ENCODE data around the gene CDKAL1.

DNA sequence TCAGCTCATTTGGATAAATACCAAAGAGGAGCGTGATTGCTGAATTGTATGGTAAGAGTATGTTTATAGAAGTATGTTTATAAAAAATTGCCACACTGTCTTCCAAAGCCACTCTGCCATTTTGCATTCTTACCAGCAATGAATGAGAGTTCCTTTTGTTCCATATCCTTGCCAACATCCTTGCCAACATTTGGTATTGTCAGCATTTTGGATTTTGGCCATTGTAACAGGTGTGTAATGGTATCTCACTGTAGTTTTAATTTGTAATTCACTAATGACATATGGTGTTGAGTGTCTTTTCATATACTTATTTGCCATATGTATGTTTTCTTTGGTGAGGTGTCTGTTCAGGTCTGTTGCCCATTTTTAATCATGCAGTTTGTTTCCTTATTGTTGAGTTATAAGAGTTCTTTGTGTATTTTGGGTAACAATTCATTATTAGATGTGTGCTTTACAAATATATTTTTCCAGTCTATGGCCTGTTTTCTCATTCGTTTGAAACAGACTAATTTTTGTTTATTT is 539.1 kb downstream of the CDKAL1 start:
- TF ChIP-seq, protein P1, sequence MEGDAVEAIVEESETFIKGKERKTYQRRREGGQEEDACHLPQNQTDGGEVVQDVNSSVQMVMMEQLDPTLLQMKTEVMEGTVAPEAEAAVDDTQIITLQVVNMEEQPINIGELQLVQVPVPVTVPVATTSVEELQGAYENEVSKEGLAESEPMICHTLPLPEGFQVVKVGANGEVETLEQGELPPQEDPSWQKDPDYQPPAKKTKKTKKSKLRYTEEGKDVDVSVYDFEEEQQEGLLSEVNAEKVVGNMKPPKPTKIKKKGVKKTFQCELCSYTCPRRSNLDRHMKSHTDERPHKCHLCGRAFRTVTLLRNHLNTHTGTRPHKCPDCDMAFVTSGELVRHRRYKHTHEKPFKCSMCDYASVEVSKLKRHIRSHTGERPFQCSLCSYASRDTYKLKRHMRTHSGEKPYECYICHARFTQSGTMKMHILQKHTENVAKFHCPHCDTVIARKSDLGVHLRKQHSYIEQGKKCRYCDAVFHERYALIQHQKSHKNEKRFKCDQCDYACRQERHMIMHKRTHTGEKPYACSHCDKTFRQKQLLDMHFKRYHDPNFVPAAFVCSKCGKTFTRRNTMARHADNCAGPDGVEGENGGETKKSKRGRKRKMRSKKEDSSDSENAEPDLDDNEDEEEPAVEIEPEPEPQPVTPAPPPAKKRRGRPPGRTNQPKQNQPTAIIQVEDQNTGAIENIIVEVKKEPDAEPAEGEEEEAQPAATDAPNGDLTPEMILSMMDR (IDR thresholded peaks at IDR 0.05; ENCODE audit: insufficient read depth, low read length), result no peak
- no peak for TF ChIP-seq POLR2AphosphoS5 (IDR thresholded peaks at IDR 0.05; ENCODE audit: low read depth)
